ENCODE results near the gene ADGRE2. TPM values are rescaled to one million over a fixed set of nuclear protein-coding genes. Genes with fewer than 3 reads are reported as not detected.
"Not testable (repeated sequence)": the region's sequence is repeated elsewhere in the genome, so short reads cannot be mapped to it uniquely, and the experiment has no call there.

The ADGRE2 gene
- total RNA-seq, 1 donor from 2014 or later = under 0.01 TPM

- Histone ChIP-seq H3K27me3 (ENCODE audit: control insufficient read depth in 3 of 3, insufficient read depth in 3 of 3, low read length in 3 of 3) (no peaks in the 10 kb centered on the region), H3K36me3 (ENCODE audit: control insufficient read depth in 3 of 3, insufficient read depth in 3 of 3, low read length in 3 of 3) (no peaks in the 10 kb centered on the region), H3K27ac (ENCODE audit: low read depth, low read length) (no peak overlapping the region), H3K4me1 (ENCODE audit: control insufficient read depth in 3 of 3, insufficient read depth in 3 of 3, low read length in 3 of 3) (no peaks in the 10 kb centered on the region), H3K9ac (ENCODE audit: low read depth in 1 of 3, low read length in 3 of 3) (no peak overlapping the region), H3K9me3 (ENCODE audit: control insufficient read depth in 3 of 3, low read length in 3 of 3) (peaks cover 0 to 3% (median 0%) of the 10 kb centered on the region in 3 donors), H3K4me3 (ENCODE audit: low read length in 3 of 3) (no peak overlapping the region)
Observed at GRCh38 chr19:14795078-14795721, 16.8 kb upstream of the ADGRE2 start.

DNA sequence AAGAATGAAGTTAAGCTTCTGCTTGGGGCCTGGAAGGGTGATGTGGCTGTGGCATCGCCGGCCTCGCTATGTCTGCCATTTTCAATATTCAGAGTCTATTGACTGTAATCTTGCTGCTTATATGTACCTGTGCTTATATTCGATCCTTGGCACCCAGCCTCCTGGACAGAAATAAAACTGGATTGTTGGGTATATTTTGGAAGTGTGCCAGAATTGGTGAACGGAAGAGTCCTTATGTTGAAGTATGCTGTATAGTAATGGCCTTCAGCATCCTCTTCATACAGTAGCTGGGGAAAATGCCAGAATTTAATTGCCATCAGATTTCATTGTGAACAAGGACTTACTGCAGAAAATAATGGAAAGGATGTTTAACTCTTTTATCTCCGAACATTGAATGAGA, 13.9 kb upstream of the ADGRE2 start:
- not testable (repeated sequence) for H3K4me1 ChIP-seq (ENCODE audit: control insufficient read depth in 3 of 3, insufficient read depth in 3 of 3, low read length in 3 of 3)

DNA sequence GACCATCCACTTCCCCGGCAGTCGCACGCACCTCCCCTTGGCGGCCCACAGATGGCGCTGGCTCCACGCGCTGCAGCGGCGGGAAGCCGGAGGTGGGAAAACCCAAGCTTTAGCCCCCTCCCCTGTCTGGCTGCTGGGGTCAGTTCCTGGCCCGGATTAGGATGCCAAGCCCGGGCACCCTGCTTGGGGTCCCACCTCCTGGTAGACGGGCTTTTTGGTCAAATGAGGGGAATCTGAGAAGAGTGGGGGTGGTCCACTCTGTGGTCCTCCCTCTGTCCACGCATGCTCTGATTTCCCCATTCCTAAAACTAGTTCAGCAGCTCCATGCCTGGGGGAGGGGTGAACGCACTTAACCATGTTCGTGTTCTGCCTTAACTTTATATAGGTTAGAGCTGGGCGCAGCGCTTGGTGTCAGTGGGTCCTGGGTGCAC, 8.1 kb upstream of the ADGRE2 start:
- no peak overlapping the region for H3K9ac ChIP-seq (ENCODE audit: low read depth in 1 of 3, low read length in 3 of 3)
- H3K27ac ChIP-seq (ENCODE audit: low read depth, low read length) = no peak overlapping the region
- peaks cover 0 to 2% (median 0%) of the 10 kb centered on the region in 3 donors for H3K9me3 ChIP-seq (ENCODE audit: control insufficient read depth in 3 of 3, low read length in 3 of 3)
- no peaks in the 10 kb centered on the region for H3K4me1 ChIP-seq (ENCODE audit: control insufficient read depth in 3 of 3, insufficient read depth in 3 of 3, low read length in 3 of 3)
- no peaks in the 10 kb centered on the region for H3K27me3 ChIP-seq (ENCODE audit: control insufficient read depth in 3 of 3, insufficient read depth in 3 of 3, low read length in 3 of 3)
- no peaks in the 10 kb centered on the region for H3K36me3 ChIP-seq (ENCODE audit: control insufficient read depth in 3 of 3, insufficient read depth in 3 of 3, low read length in 3 of 3)
- no peak overlapping the region for H3K4me3 ChIP-seq (ENCODE audit: low read length in 3 of 3)

More for the DNA sequence above, 13.9 kb upstream of the ADGRE2 start:
- H3K4me3 ChIP-seq (ENCODE audit: low read length in 3 of 3); H3K36me3 ChIP-seq (ENCODE audit: control insufficient read depth in 3 of 3, insufficient read depth in 3 of 3, low read length in 3 of 3); H3K9ac ChIP-seq (ENCODE audit: low read depth in 1 of 3, low read length in 3 of 3); H3K27ac ChIP-seq (ENCODE audit: low read depth, low read length); H3K9me3 ChIP-seq (ENCODE audit: control insufficient read depth in 3 of 3, low read length in 3 of 3); H3K27me3 ChIP-seq (ENCODE audit: control insufficient read depth in 3 of 3, insufficient read depth in 3 of 3, low read length in 3 of 3): not testable (repeated sequence)

DNA sequence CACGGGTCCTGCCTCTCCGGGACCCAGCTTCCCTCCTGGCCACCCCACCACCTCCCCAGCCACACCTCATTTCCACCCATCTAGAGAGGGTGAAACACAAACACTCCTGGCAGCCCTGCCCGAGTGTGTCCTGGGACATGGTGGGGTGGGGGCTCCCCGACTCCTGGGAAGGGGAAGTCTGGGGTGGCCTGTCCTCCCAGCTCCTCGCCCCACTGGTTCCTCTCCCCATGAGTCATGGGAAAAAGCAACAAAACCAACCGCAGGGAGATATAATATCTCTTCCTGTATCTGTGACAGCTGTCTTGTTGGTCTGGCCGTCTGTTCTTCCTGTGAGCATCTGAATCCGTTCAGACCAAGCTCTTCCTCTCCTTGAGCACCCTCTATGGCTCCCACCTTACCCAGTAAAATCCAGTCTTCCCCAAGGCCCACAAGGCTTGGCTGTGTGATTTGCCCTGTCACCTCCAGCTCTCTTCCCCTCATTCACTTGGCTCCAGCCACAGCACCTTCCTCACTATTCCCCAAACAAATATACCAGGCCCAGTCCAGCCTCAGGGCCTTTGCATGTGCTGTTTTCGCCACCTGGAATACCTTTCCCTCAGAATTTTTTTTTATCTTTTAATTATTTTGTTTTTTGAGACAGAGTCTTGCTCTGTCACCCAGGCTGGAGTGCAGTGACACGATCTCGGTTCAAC, 6.9 kb upstream of the ADGRE2 start:
- not testable (repeated sequence) for H3K27me3 ChIP-seq (ENCODE audit: control insufficient read depth in 3 of 3, insufficient read depth in 3 of 3, low read length in 3 of 3); H3K4me1 ChIP-seq (ENCODE audit: control insufficient read depth in 3 of 3, insufficient read depth in 3 of 3, low read length in 3 of 3); H3K36me3 ChIP-seq (ENCODE audit: control insufficient read depth in 3 of 3, insufficient read depth in 3 of 3, low read length in 3 of 3); H3K27ac ChIP-seq (ENCODE audit: low read depth, low read length); H3K9ac ChIP-seq (ENCODE audit: low read depth in 1 of 3, low read length in 3 of 3); H3K9me3 ChIP-seq (ENCODE audit: control insufficient read depth in 3 of 3, low read length in 3 of 3); H3K4me3 ChIP-seq (ENCODE audit: low read length in 3 of 3)

GRCh38 chr19:14784730-14785101, 6.4 kb upstream of the ADGRE2 start:
- not testable (repeated sequence) for H3K27ac ChIP-seq (ENCODE audit: low read depth, low read length); H3K4me3 ChIP-seq (ENCODE audit: low read length in 3 of 3); H3K9me3 ChIP-seq (ENCODE audit: control insufficient read depth in 3 of 3, low read length in 3 of 3); H3K4me1 ChIP-seq (ENCODE audit: control insufficient read depth in 3 of 3, insufficient read depth in 3 of 3, low read length in 3 of 3); H3K36me3 ChIP-seq (ENCODE audit: control insufficient read depth in 3 of 3, insufficient read depth in 3 of 3, low read length in 3 of 3); H3K27me3 ChIP-seq (ENCODE audit: control insufficient read depth in 3 of 3, insufficient read depth in 3 of 3, low read length in 3 of 3); H3K9ac ChIP-seq (ENCODE audit: low read depth in 1 of 3, low read length in 3 of 3)

DNA sequence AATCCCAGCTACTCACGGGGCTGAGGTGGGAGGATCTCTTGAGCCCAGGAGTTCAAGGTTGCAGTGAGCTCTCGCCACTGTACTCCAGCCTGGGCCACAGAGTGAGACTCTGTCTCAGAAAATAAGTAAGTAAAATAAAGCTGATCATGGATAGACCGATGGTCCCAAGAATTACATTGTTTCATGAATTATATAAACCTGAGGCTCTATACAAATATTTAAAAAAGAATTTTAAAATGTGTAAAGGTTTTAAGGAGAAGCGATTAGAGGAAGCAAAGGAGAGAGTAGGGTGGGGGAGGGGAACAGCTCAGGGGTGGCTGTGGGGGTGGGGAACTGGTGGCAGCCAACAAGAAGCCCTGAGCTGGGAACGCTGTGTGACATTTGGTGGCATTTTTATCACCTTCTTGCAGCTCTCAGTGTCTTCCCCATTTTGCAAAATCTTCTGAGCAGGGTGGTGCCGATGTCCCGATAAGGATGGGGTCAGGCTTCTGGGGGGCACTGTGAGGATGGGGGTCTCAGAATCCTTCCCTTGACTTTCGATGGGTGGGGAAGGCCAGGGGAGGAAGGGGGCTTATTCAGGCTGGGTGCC, 5.1 kb upstream of the ADGRE2 start:
- H3K9me3 ChIP-seq (ENCODE audit: control insufficient read depth in 3 of 3, low read length in 3 of 3); H3K27ac ChIP-seq (ENCODE audit: low read depth, low read length); H3K27me3 ChIP-seq (ENCODE audit: control insufficient read depth in 3 of 3, insufficient read depth in 3 of 3, low read length in 3 of 3); H3K36me3 ChIP-seq (ENCODE audit: control insufficient read depth in 3 of 3, insufficient read depth in 3 of 3, low read length in 3 of 3); H3K4me3 ChIP-seq (ENCODE audit: low read length in 3 of 3); H3K9ac ChIP-seq (ENCODE audit: low read depth in 1 of 3, low read length in 3 of 3); H3K4me1 ChIP-seq (ENCODE audit: control insufficient read depth in 3 of 3, insufficient read depth in 3 of 3, low read length in 3 of 3): not testable (repeated sequence)

DNA sequence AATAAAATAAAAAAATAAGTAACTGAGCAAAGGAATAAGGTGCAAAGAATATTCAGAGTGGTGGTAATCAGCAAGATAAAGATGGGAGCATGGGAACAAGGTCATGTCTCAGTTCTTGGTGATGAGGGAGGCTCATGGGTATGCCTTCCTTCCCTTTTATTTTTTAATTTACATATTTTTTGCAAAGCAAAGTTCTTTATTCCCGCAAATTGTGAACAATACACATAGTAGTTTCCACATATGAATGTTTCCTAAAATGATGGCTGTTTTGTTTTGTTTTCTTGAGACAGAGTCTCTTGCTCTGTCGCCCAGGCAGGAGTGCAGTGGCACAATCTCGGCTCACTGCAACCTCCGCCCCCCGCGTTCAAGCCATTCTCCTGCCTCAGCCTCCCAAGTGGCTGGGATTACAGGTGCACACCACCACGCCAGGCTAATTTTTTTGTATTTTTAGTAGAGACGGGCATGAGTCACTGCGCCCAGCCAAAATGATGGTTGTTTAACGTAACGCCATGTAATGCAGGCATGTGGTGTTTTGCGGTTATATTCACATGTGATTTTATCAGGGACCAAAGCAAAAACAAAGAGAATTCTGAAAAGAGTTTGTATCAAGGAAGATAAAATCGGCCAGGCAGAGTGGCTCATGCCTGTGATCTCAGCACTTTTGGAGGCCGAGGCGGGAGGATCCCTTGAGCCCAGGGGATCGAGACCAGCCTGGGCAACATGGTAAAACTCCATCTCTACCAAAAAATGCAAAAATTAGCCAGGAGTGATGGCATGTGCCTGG, 4.5 kb upstream of the ADGRE2 start:
- no peaks in the 10 kb centered on the region for H3K27me3 ChIP-seq (ENCODE audit: control insufficient read depth in 3 of 3, insufficient read depth in 3 of 3, low read length in 3 of 3)
- H3K27ac ChIP-seq (ENCODE audit: low read depth, low read length) = no peak overlapping the region
- H3K4me1 ChIP-seq (ENCODE audit: control insufficient read depth in 3 of 3, insufficient read depth in 3 of 3, low read length in 3 of 3) = no peaks in the 10 kb centered on the region
- H3K9me3 ChIP-seq (ENCODE audit: control insufficient read depth in 3 of 3, low read length in 3 of 3) = peaks cover 0 to 2% (median 0%) of the 10 kb centered on the region in 3 donors
- no peak overlapping the region for H3K4me3 ChIP-seq (ENCODE audit: low read length in 3 of 3)
- no peak overlapping the region for H3K9ac ChIP-seq (ENCODE audit: low read depth in 1 of 3, low read length in 3 of 3)
- H3K36me3 ChIP-seq (ENCODE audit: control insufficient read depth in 3 of 3, insufficient read depth in 3 of 3, low read length in 3 of 3) = no peaks in the 10 kb centered on the region

- H3K9ac ChIP-seq (ENCODE audit: low read depth in 1 of 3, low read length in 3 of 3); H3K27ac ChIP-seq (ENCODE audit: low read depth, low read length); H3K27me3 ChIP-seq (ENCODE audit: control insufficient read depth in 3 of 3, insufficient read depth in 3 of 3, low read length in 3 of 3); H3K4me1 ChIP-seq (ENCODE audit: control insufficient read depth in 3 of 3, insufficient read depth in 3 of 3, low read length in 3 of 3); H3K36me3 ChIP-seq (ENCODE audit: control insufficient read depth in 3 of 3, insufficient read depth in 3 of 3, low read length in 3 of 3); H3K4me3 ChIP-seq (ENCODE audit: low read length in 3 of 3); H3K9me3 ChIP-seq (ENCODE audit: control insufficient read depth in 3 of 3, low read length in 3 of 3): not testable (repeated sequence)
Observed at GRCh38 chr19:14781713-14782536, 3.6 kb upstream of the ADGRE2 start.

DNA sequence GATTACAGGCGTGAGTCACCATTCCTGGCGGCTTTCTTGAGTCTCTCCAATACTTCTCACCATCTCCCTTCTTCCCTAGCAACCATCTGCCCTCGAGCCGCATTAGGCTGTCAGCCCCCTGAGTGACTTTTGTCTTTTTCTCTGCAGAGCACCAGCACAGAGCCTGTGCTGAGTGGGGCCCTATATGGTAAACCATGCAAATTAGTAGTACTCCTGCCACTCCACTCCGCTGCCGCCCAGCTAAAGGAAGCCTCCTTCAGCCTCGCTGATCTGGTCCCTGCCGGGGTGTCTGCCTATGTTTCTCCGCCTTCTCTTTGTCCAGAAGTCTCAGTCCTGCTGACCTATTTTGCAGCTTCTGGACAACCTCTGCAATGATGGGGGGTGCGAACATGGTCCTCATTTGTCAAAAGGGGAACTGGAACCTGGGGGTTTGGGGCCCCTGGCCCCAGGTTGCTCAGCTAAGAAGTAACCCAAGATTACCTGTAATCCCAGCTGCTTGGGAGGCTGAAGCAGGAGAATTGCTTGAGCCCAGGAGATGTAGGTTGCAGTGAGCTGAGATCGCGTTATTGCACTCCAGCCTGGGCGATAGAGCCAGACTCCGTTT, 2.4 kb upstream of the ADGRE2 start:
- not testable (repeated sequence) for H3K27me3 ChIP-seq (ENCODE audit: control insufficient read depth in 3 of 3, insufficient read depth in 3 of 3, low read length in 3 of 3); H3K4me3 ChIP-seq (ENCODE audit: low read length in 3 of 3); H3K36me3 ChIP-seq (ENCODE audit: control insufficient read depth in 3 of 3, insufficient read depth in 3 of 3, low read length in 3 of 3); H3K4me1 ChIP-seq (ENCODE audit: control insufficient read depth in 3 of 3, insufficient read depth in 3 of 3, low read length in 3 of 3); H3K9ac ChIP-seq (ENCODE audit: low read depth in 1 of 3, low read length in 3 of 3); H3K27ac ChIP-seq (ENCODE audit: low read depth, low read length); H3K9me3 ChIP-seq (ENCODE audit: control insufficient read depth in 3 of 3, low read length in 3 of 3)
